Measurements from ENCODE around the gene MAP3K4.
A peak's percentile ranks its signal among the peaks of the same experiment; 100 is the strongest.

Gene MAP3K4

DNA sequence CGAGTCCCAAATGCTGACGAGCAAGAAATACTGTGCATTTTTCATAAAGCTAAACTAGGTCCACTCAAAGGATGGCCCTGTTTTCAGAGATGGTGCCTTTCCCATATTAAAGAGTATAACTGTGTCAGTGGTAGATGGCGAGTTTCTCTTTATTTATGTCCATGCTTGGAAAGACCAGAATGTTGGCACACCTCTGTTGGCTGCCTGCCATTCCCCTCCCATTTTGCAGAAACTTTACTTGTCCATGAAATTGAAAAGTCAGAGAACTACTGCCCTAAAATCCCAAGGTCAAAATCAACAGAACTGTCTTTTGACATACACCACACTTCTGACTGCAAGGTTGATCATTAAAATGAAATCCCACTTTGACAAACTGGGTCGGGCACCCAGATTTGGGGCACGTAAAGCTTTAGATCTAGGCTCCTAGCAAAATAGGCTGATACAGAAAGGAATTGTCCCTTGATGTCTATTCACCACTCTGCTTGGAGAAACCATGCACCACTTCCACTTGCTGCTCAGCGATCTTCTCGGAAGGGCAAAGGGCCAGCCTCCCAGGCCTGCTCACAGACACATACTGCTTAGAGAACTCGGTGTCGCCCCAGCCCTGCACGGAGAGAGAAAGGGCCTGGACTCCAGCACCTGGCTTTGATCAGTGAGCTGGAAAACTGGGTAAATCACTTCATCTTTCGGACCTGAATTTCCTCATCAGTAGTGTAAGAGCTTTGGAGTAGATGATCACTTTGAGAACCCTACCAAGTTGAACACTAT lies 152.3 kb downstream of the MAP3K4 start:
- DNase-seq (no peak), ATAC-seq (no peak)

DNA sequence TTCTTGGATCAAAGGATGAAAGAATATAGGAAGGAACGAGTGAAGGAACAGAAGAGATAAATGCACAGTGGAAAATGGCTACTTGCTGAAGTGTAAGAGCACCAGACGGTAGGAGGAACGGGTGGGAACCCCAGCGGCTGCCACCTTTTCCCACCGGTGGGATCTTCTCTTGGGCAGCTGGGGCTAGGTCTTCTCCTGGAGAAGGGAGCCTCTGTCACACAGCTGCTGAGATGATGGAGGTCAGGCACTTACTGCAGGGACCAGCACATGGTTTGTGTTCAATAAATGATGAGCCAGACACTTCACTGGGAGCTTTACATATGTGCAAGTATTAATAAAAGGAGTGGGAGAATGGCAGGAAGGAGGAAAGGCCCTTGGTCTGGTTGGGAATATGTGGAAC lies 158.6 kb downstream of the MAP3K4 start:
- ATAC-seq (no peak), DNase-seq (no peak)

GRCh38 chr6:161150566-161150965 lies 159.0 kb downstream of the MAP3K4 start:
- no peak for ATAC-seq
- no peak for DNase-seq

GRCh38 chr6:161151059-161151645 lies 159.6 kb downstream of the MAP3K4 start:
- no peak for ATAC-seq

GRCh38 chr6:161151660-161152526 lies 160.3 kb downstream of the MAP3K4 start:
- no peak for ATAC-seq
- DNase-seq, result no peak

More at GRCh38 chr6:161151059-161151645, 159.6 kb downstream of the MAP3K4 start:
- DNase-seq, result no peak

- ATAC-seq (no peak), DNase-seq (no peak)
These were observed 160.9 kb downstream of the MAP3K4 start for GRCh38 chr6:161152527-161152862.

GRCh38 chr6:161152907-161153662 lies 161.5 kb downstream of the MAP3K4 start:
- ATAC-seq (no peak), DNase-seq (peak; percentile 14)

DNA sequence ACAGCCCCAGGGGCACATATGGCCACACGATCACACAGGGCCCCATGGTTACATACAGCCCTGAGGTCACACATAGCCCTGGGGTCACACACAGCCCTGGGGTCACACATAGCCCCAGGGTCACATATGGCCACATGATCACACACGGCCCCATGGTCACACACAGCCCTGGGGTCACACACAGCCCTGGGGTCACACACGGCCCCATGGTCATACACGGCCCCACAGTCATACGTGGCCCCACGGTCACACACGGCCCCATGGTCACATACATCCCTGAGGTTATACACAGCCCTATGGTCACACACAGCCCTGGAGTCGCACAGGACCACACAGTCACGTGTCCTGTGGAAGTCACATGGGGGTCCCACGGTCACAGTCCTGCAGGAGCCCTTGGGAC lies 162.2 kb downstream of the MAP3K4 start:
- DNase-seq (no peak), ATAC-seq (no peak)

DNA sequence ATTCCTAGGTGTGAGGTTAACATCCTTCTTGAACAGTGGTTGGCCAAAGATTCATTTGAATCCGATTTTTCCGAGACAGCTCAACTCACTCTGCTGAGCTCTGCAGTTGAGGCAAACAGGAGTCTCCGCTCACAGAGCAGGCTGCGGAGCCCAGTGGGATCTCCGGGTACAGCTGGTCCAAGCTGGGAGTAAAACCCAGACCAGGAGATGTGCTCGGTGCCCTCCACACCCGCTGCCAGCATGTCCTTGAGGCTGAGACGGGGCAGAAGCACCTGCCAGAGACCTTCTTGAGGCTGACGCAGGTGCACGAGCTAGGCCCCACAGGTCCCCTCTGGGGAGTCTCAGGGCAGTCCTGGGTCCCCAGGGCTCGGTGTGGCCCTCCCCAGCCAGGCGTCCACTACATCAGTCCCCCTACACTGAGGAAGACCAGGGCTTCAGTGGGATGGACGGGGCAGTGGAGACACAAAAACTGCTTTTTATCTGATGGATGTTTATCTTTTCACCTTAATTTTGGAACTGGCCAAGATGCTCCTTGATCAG lies 163.3 kb downstream of the MAP3K4 start:
- DNase-seq (no peak), ATAC-seq (no peak)

- ATAC-seq, result no peak
- no peak for DNase-seq
These were observed 169.6 kb downstream of the MAP3K4 start for GRCh38 chr6:161161121-161161520.

DNA sequence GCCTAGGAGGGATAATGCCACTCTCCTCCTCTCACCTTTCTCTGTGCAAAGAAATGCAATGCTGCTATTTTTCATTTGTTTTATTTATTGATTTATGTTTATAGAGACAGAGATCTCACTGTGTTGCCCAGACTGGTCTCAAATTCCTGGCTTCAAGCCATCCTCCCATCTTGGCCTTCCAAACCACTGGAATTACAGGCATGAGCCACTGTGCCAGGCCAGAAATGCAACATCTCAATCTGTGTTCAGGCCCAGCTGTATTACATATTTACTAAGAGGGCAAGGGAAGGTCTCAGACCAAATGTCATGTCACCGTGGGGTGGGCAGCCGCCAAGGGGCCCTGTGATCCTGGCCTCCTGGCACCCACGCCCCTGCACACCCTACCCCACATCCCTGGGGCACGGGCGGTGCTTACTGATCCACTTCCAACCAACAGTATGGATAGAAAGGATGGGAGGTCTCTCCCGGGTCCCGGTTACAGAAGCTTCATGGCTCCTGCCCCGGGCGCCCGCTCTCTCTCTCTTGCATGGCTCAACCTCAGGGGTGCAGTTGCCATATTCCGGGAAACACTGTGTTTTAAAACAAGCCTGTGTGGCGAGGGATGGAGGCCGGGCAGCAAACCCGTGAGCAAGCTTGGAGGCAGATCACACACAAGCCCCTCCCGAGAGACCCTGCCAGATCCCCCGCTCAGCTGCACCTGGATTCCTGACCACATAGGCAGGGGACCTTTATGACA lies 170.5 kb downstream of the MAP3K4 start:
- no peak for DNase-seq
- no peak for ATAC-seq

GRCh38 chr6:161162722-161163121 lies 171.2 kb downstream of the MAP3K4 start:
- no peak for ATAC-seq

DNA sequence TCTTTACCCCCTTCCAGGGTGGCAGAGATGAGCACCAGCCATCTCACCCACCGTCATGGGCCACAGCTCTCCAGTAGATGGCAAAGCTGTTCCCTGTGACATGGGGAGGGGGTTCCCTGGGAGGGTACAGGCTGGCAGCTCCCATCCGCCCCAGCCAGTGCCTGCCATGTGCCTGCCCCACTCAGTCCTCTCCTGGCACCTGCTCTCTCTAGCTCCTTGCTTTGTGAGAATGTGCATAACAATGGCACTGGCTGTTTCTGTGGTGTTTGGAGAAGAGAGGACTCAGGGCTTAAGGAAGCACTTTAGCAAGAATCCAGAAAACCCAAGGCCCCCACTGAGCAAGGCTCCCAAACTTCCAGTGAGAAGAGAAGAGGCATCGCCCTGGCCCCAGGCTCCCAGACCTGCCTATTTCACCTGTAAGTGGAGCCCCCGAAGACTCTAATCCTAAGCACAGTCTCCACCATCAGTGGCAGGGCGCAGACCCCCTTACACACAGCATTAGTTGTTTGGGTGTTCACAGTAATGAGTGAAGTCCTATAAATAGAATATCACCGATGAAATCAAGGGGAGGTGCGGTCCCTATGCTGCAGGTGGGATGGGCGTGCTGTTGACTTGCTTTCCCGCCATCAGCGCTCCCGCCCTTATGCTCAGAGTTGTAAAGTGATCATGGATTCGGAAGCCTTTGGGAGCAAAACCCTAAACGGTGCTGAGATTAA lies 172.1 kb downstream of the MAP3K4 start:
- no peak for ATAC-seq
- no peak for DNase-seq

More at GRCh38 chr6:161162722-161163121, 171.2 kb downstream of the MAP3K4 start:
- DNase-seq, result no peak

DNA sequence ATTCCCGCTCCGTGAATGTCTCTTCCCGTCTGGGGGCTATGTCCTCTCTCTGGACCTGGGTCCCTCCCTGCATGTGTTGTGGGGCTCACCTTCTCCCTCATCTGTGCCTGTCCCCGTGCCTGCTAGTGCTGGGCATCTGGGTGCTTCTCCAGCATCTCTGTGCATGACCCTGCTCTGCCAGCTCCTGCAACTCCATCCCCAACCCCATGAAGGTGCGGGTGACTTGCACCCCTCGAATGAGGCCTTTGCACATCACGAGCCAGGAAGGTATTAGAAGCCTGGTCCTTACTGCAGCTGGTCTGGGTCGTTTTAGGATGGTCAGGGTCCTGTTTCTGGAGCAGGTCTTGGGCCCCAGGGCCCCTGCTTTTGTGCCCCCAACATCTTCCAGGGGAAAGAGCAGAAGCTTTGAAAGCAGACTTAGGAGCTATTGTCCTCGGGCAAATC lies 172.6 kb downstream of the MAP3K4 start:
- DNase-seq (no peak), ATAC-seq (no peak)

- no peak for DNase-seq
- no peak for ATAC-seq
These were observed 174.6 kb downstream of the MAP3K4 start for GRCh38 chr6:161166176-161166575.

- ATAC-seq (no peak), DNase-seq (no peak)
These were observed 175.1 kb downstream of the MAP3K4 start for GRCh38 chr6:161166677-161167076.

All from stimulated activated naive CD8-positive, alpha-beta T cell treated with anti-CD3 and anti-CD28 coated beads, Interleukin-15, Interleukin-2, amounts not matched to agents 100 U/mL and 50 U/mL, for 24 hours (primary cell).